GM10266 (cell line): ENCODE results near the gene PKN2.

Experiments used
- DNase-seq: peaks from one replicate; pipeline ENCODE4 v3.0.0; 2012; ENCODE audit errors: extremely low spot score
- CTCF ChIP-seq: IDR thresholded peaks from 2 replicates; pipeline ENCODE4 v1.5.1; 2012; ENCODE audit warnings: mild to moderate bottlenecking, low read depth; ENCODE audit not compliant: control insufficient read depth, insufficient read depth; ENCODE audit errors: missing control alignments

Gene PKN2

GRCh38 chr1:88774151-88774556, 90.1 kb downstream of the PKN2 start:
- TF ChIP-seq CTCF, result no peak
- DNase-seq, result no peak

GRCh38 chr1:88777604-88778149, 93.6 kb downstream of the PKN2 start:
- no peak for DNase-seq
- TF ChIP-seq CTCF, result no peak

- no peak for DNase-seq
- no peak for TF ChIP-seq CTCF
These were observed 95.8 kb downstream of the PKN2 start for GRCh38 chr1:88779880-88780279.

- no peak for DNase-seq
- TF ChIP-seq CTCF, result no peak
These were observed 96.4 kb downstream of the PKN2 start for GRCh38 chr1:88780485-88780884.

GRCh38 chr1:88783145-88783544, 99.1 kb downstream of the PKN2 start:
- DNase-seq, result no peak
- TF ChIP-seq CTCF, result no peak

GRCh38 chr1:88784551-88784950, 100.5 kb downstream of the PKN2 start:
- DNase-seq, result no peak
- TF ChIP-seq CTCF, result no peak

GRCh38 chr1:88787023-88787903, 103.2 kb downstream of the PKN2 start:
- no peak for DNase-seq
- no peak for TF ChIP-seq CTCF
